Measurements from ENCODE around the gene RBP4. TPM values are rescaled to one million over a fixed set of nuclear protein-coding genes. Genes with fewer than 3 reads are reported as not detected.

RBP4 gene
- total and polyA plus RNA-seq, 10 of the 15 experiments (the other 5 are each of a cell fraction or from before 2014, with no cell fraction given), result 1.2 TPM; not detected in 9

DNA sequence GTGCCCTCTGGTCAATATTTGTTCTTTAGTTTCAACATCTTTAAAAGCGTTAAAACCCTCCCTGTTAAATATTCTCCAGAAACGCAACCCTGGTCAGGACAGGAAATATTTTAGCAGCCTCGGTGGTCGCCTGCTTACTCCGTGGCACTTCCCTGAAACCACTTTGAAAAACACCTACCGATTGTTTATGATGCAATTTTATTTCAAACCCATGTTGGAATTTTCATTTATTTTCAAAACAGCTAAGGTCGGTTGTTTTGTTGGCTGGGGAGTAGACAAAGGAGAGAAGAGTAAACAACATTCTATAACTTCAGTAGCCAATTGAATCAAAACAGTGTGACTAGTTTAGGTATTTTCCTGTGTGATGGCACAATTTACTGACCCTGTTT lies 733 bp upstream of the RBP4 start:
- RAD21 ChIA-PET (ENCODE audit: unreplicated experiment), result no interaction called here

More for the DNA sequence above, 733 bp upstream of the RBP4 start:
- FAIRE-seq, result no peak
- no peak overlapping the region for H3K27ac ChIP-seq (ENCODE audit: control insufficient read depth, insufficient read depth)
- no peak for ATAC-seq
- H3K79me2 ChIP-seq (ENCODE audit: control insufficient read depth, insufficient read depth, low read length), result no peaks in the 10 kb centered on the region
- TF ChIP-seq IRF4 (IDR thresholded peaks at IDR 0.05; ENCODE audit: low read depth, low read length) (no peak), NR2F1 (conservative IDR thresholded peaks at IDR 0.05) (no peak), SREBF1 (IDR thresholded peaks at IDR 0.05; ENCODE audit: low read length) (no peak), ZBTB11 (CRISPR knock-in tag; IDR thresholded peaks at IDR 0.05) (no peak), PML (IDR thresholded peaks at IDR 0.05; ENCODE audit: low read length) (no peak), SIN3A (IDR thresholded peaks at IDR 0.05; ENCODE audit: low read depth, low read length) (no peak), NRF1 (conservative IDR thresholded peaks at IDR 0.05; ENCODE audit: low read depth, low read length) (no peak), RBBP5 (conservative IDR thresholded peaks at IDR 0.05) (no peak), EP300 (IDR thresholded peaks at IDR 0.05; ENCODE audit: borderline replicate concordance in 1 of 2, control insufficient read depth in 1 of 2, low read depth in 2 of 2, low read length in 2 of 2) (no peak), GATAD2B (conservative IDR thresholded peaks at IDR 0.05; ENCODE audit: low read depth) (no peak), PAX5 (IDR thresholded peaks at IDR 0.05; ENCODE audit: borderline replicate concordance, low read depth, low read length) (no peak), TAF1 (IDR thresholded peaks at IDR 0.05; ENCODE audit: borderline replicate concordance, low read depth, low read length) (no peak)
- H2AFZ ChIP-seq (ENCODE audit: control insufficient read depth, low read depth, low read length), result no peak overlapping the region
- ChIA-PET CTCF (no interaction called here), SMC1A (ENCODE audit: uncharacterized antibody, unreplicated experiment) (no interaction called here), POLR2A (no interaction called here)
- peaks cover 6% of the 10 kb centered on the region in 2 experiments; a peak in 3 of 4 replicates for H3K27me3 ChIP-seq (replicated peaks in 1 of 2; ENCODE audit: control insufficient read depth in 2 of 2, insufficient read depth in 2 of 2, low read length in 1 of 2)
- no peaks in the 10 kb centered on the region for H4K20me1 ChIP-seq (ENCODE audit: control insufficient read depth, insufficient read depth)
- no peak overlapping the region for H3K4me3 ChIP-seq
- WGBS (ENCODE audit: insufficient coverage, insufficient replicate concordance, low lambda C conversion rate, missing lambda C conversion rate), result 11% methylated on average over 7 of the region's 7 CpGs
- intact Hi-C loops (cut with micrococcal nuclease; ENCODE audit: unreplicated experiment), result no loop called here
- no peaks in the 10 kb centered on the region for H3K4me1 ChIP-seq (ENCODE audit: control insufficient read depth, insufficient read depth, low read length)
- DNase-seq (ENCODE audit: low read depth, low spot score), result no peak
- H3K9ac ChIP-seq (ENCODE audit: control insufficient read depth, insufficient read depth, low read length), result no peak overlapping the region
- in situ Hi-C loops (cut with MboI), result no loop called here
- H3K4me2 ChIP-seq (ENCODE audit: control insufficient read depth, insufficient read depth), result no peak overlapping the region
- H3K9me3 ChIP-seq (replicated peaks; ENCODE audit: control insufficient read depth, insufficient read depth, low read length), result no peaks in the 10 kb centered on the region
- BruUV-seq (replicated peaks), result no TSS peak
- no peaks in the 10 kb centered on the region for H3K36me3 ChIP-seq (ENCODE audit: control insufficient read depth in 2 of 2, insufficient read depth in 2 of 2, low read length in 1 of 2)
